Measurements from ENCODE around the gene NPAS2. TPM values are rescaled to one million over a fixed set of nuclear protein-coding genes. Genes with fewer than 3 reads are reported as not detected.

NPAS2 gene
- total RNA-seq, 1 experiment from 2014 or later: 12.3 TPM

DNA sequence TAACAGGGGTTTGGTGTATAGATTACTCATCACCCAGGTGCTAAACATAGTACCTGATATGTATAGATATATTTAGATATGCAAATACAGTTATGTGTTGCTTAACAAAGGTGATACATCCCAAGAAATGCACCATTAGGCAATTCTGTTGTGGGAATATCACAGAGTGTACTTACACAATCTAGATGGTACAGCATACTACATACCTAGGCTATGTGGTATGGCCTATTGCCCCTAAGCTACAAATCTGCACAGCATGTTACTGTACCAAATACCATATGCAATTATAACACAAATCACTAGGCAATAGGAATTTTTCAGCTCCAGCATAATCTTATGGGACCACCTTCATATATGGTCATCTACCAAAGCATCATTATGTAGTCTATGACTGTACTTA is 43.5 kb upstream of the NPAS2 start:
- no TSS peak for BruUV-seq (replicated peaks)
- no peaks in the 10 kb centered on the region for H3K36me3 Mint-ChIP-seq (ENCODE audit: insufficient read depth, unreplicated experiment)
- CTCF ChIA-PET: interaction anchor here (1.0 to 1.3 kb wide), 2 partner anchors 18 to 45 kb away, joined by 3 to 4 read pairs; no protein-coding TSS in a partner anchor
- POLR2A ChIA-PET: interaction anchor here (0.5 to 2.2 kb wide), 7 partner anchors 11 to 80 kb away, joined by 3 to 11 read pairs (median 5); no protein-coding TSS in a partner anchor
- H3K27ac Mint-ChIP-seq (ENCODE audit: low read depth, unreplicated experiment): no peak overlapping the region
- DNase-seq (ENCODE audit: unreplicated experiment): peak; percentile 87
- H3K4me1 Mint-ChIP-seq (ENCODE audit: insufficient read depth, unreplicated experiment): peaks cover 10% of the 10 kb centered on the region
- H3K9me3 Mint-ChIP-seq (ENCODE audit: unreplicated experiment): no peaks in the 10 kb centered on the region
- peaks cover 11% of the 10 kb centered on the region for H3K27me3 Mint-ChIP-seq (ENCODE audit: insufficient read depth, unreplicated experiment)
- intact Hi-C loops (cut with micrococcal nuclease): no loop called here
- no peak overlapping the region for H3K4me3 Mint-ChIP-seq (ENCODE audit: unreplicated experiment)
- TF ChIP-seq, protein P1, sequence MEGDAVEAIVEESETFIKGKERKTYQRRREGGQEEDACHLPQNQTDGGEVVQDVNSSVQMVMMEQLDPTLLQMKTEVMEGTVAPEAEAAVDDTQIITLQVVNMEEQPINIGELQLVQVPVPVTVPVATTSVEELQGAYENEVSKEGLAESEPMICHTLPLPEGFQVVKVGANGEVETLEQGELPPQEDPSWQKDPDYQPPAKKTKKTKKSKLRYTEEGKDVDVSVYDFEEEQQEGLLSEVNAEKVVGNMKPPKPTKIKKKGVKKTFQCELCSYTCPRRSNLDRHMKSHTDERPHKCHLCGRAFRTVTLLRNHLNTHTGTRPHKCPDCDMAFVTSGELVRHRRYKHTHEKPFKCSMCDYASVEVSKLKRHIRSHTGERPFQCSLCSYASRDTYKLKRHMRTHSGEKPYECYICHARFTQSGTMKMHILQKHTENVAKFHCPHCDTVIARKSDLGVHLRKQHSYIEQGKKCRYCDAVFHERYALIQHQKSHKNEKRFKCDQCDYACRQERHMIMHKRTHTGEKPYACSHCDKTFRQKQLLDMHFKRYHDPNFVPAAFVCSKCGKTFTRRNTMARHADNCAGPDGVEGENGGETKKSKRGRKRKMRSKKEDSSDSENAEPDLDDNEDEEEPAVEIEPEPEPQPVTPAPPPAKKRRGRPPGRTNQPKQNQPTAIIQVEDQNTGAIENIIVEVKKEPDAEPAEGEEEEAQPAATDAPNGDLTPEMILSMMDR (IDR thresholded peaks at IDR 0.05; ENCODE audit: unreplicated experiment): no peak

DNA sequence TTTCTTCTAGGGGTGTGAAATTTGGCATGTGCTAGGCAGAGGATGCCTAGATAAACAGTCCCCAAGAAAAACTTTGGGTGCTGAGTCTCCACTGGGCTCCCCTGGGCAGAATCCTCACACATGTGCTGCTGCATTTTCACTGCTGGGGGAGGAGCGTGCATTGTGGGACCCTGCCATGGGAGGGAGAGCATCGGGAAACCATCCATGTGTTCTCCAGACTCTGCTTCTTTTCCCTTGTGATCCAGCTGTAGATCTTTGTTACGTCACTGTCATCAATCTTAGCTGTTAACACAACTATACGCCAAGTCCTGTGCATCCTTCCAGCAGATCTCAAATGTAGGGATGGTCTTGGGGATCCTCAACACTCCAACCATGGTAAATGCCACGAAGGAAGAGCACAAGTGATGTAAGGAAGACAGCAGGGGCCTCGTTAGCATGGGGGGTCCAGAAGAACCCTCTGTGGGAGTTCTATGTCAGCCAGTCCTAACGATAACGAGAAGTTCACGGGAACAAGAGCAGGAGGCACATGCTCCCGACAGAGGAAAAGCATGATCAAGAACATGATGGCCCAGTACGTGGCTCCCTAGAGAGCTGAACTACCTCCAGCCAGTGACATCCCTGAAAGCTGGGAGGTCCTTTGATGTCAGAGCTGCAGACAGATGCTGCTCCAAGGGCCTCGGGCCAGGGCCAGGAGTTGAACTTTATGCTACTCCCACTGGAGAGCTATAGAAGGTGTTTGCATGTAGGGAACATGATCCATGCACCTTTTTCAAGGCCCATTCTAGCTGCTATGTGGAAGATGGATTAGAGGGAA is 41.1 kb upstream of the NPAS2 start:
- TF ChIP-seq, protein P1 (IDR thresholded peaks at IDR 0.05; ENCODE audit: unreplicated experiment): no peak
- Mint-ChIP-seq H3K9me3 (ENCODE audit: unreplicated experiment) (no peaks in the 10 kb centered on the region), H3K27me3 (ENCODE audit: insufficient read depth, unreplicated experiment) (peaks cover 11% of the 10 kb centered on the region), H3K4me1 (ENCODE audit: insufficient read depth, unreplicated experiment) (peaks cover 16% of the 10 kb centered on the region), H3K36me3 (ENCODE audit: insufficient read depth, unreplicated experiment) (no peaks in the 10 kb centered on the region), H3K4me3 (ENCODE audit: unreplicated experiment) (no peak overlapping the region), H3K27ac (ENCODE audit: low read depth, unreplicated experiment) (no peak overlapping the region)
- intact Hi-C loops (cut with micrococcal nuclease): no loop called here
- ChIA-PET CTCF (interaction anchor here (0.5 to 1.2 kb wide), 5 partner anchors 17 to 169 kb away, joined by 3 to 5 read pairs (median 3); no protein-coding TSS in a partner anchor), POLR2A (no interaction called here)
- no peak for DNase-seq (ENCODE audit: unreplicated experiment)
- no TSS peak for BruUV-seq (replicated peaks)

- no peaks in the 10 kb centered on the region for H3K36me3 Mint-ChIP-seq (ENCODE audit: insufficient read depth, unreplicated experiment)
- CTCF ChIA-PET: interaction anchor here (2.9 kb wide), 1 partner anchor 50 kb away, joined by 10 read pairs; no protein-coding TSS in a partner anchor
- H3K4me3 Mint-ChIP-seq (ENCODE audit: unreplicated experiment): no peak overlapping the region
- no peaks in the 10 kb centered on the region for H3K9me3 Mint-ChIP-seq (ENCODE audit: unreplicated experiment)
- intact Hi-C loops (cut with micrococcal nuclease): loop anchor here (2.0 to 10.0 kb wide), 2 partner anchors 47 to 1265 kb away; no protein-coding TSS in a partner anchor
- H3K4me1 Mint-ChIP-seq (ENCODE audit: insufficient read depth, unreplicated experiment): peaks cover 16% of the 10 kb centered on the region
- H3K27me3 Mint-ChIP-seq (ENCODE audit: insufficient read depth, unreplicated experiment): peaks cover 2% of the 10 kb centered on the region
- TF ChIP-seq, protein P1 (IDR thresholded peaks at IDR 0.05; ENCODE audit: unreplicated experiment): no peak
- BruUV-seq (replicated peaks): no TSS peak
- DNase-seq (ENCODE audit: unreplicated experiment): no peak
- POLR2A ChIA-PET: interaction anchor here (1.2 kb wide), 1 partner anchor 20 kb away, joined by 3 read pairs; no protein-coding TSS in a partner anchor
- no peak overlapping the region for H3K27ac Mint-ChIP-seq (ENCODE audit: low read depth, unreplicated experiment)
Measured at GRCh38 chr2:100779908-100780202, 40.1 kb upstream of the NPAS2 start.

DNA sequence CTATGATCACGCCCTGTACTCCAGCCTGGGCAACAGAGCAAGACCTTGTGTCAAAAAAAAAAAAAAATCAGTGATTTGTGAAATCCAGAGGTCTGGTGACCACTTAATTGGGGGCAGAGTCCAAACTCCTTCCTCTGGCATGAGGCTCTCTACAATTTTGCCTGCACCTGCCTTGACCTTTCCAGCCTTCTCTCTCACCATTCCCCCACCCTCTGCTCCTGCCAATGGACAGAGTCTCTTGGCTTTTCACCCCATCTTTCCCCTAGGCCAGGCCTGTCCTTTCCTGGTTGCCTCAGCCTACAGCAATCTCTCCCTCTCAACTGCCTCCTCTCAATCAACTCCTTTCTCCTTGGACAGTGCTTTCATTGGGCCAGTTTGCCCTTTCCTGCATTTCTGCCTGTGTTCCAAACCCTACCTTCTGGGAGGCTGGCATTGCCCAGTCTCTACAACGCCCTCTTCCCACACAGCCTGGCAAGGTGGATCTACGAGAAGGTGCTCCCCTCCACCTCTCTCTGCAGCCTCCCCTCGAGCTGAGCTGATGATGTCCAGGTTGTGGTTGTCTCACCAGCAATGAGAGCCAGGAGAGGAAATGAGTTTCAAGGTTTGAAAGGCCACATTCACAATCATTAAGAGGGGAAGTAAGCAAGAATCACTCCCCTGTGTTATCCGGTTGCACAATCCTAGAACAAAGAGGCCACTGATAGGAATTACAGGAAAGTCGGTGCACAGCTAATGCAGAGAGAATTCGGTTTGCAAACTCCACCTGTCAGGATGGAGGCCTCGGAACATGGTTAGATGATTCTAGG is 39.5 kb upstream of the NPAS2 start:
- ChIA-PET CTCF (interaction anchor here (0.6 to 2.9 kb wide), 6 partner anchors 31 to 224 kb away, joined by 3 to 10 read pairs (median 4); no protein-coding TSS in a partner anchor), POLR2A (interaction anchor here (0.5 to 1.2 kb wide), 5 partner anchors 13 to 31 kb away, joined by 3 to 6 read pairs (median 4); no protein-coding TSS in a partner anchor)
- Mint-ChIP-seq H3K27ac (ENCODE audit: low read depth, unreplicated experiment) (no peak overlapping the region), H3K27me3 (ENCODE audit: insufficient read depth, unreplicated experiment) (no peaks in the 10 kb centered on the region), H3K36me3 (ENCODE audit: insufficient read depth, unreplicated experiment) (no peaks in the 10 kb centered on the region), H3K9me3 (ENCODE audit: unreplicated experiment) (no peaks in the 10 kb centered on the region), H3K4me3 (ENCODE audit: unreplicated experiment) (no peak overlapping the region), H3K4me1 (ENCODE audit: insufficient read depth, unreplicated experiment) (peaks cover 19% of the 10 kb centered on the region)
- no TSS peak for BruUV-seq (replicated peaks)
- intact Hi-C loops (cut with micrococcal nuclease): loop anchor here (2.0 to 10.0 kb wide), 2 partner anchors 48 to 1266 kb away; no protein-coding TSS in a partner anchor
- peak; percentile 88 for DNase-seq (ENCODE audit: unreplicated experiment)
- TF ChIP-seq, protein P1 (IDR thresholded peaks at IDR 0.05; ENCODE audit: unreplicated experiment): no peak

All from MCF 10A (cell line).